SIG-M5 treated with dmso at 0.1 percent for 504 hours (cell line): ENCODE results near the gene GABRB2.
"Not testable (repeated sequence)": the region's sequence is repeated elsewhere in the genome, so short reads cannot be mapped to it uniquely, and the experiment has no call there.

Experiments
- DNase-seq: peaks from one replicate; lab custom pipeline; 2025; ENCODE audit not compliant: unreplicated experiment; lab: John Stamatoyannopoulos, UW

Gene GABRB2

DNA sequence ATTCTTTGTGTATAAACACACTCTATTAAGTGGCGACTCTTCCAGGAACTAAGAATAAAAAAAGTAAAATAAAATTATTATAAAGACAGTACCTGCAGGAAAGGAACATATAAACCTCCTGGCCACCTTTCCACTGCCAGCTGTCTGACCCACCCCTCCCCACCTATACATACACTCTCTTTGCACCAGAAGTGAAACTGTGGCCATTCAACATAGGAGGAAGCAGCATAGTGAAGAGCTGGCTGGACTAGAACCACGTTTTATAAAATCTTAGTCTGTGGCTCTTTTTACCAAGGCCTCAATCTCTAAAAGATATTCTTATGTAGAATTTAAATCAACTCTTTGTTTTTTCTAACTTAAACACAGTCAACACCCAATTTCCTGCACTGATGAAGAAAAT is 289.6 kb downstream of the GABRB2 start:
- DNase-seq, result no peak

DNA sequence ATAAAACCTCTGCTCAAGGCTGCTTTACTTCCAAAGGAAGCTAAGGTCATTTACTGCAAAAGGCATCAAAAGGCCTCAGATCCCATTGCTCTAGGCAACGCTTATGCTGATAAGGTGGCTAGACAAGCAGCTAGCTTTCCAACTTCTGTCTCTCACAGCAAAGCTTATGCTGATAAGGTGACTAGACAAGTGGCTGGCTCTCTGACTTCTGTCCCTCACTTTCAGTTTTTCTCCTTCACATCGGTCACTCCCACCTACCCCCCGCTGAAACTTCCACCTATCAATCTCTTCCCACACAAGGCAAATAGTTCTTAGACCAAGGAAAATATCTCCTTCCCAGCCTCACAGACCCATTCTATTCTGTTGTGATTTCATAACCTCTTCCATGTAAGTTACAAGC is 293.6 kb downstream of the GABRB2 start:
- DNase-seq, result not testable (repeated sequence)

DNA sequence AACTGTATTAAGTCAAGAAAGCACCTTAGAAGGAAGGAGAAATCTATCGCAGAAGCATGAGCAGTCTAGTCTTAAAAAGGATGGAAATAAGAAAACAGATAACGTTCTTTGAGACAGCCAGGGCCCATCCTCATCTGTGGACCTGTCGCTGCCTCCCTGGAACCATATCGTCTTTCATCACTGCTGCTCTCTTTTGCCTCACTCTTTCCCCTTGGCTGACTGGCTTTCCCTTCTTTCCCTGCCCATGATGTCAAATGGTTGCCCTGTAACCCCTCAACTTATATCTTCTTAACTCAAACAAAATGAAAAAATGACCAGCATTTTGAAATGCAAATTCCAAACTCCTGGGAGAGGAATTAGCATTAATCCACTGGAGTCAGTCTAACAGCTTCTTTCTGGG is 299.8 kb downstream of the GABRB2 start:
- no peak for DNase-seq

DNA sequence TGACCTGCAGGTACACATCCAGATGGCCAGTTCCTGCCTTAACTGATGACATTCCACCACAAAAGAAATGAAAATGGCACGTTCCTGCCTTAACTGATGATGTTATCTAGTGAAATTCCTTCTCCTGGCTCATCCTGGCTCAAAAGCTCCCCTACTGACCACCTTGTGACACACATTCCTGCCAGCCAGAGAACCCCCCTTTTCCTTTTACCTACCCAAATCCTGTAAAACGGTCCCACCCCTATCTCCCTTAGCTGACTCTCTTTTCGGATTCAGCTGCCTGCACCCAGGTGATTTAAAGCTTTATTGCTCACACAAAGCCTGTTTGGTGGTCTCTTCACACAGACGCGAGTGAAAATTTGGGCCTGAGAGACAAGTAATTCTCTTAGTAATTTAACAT is 300.7 kb downstream of the GABRB2 start:
- not testable (repeated sequence) for DNase-seq
